ENCODE measurements around the gene CCDC73. TPM values are rescaled to one million over a fixed set of nuclear protein-coding genes. Genes with fewer than 3 reads are reported as not detected.

Gene CCDC73
- total and polyA plus RNA-seq, 10 of the 15 experiments (the other 5 are each of a cell fraction or from before 2014, with no cell fraction given), result 0.05 to 0.57 (median 0.14) TPM

GRCh38 chr11:32576456-32576855, 218.0 kb downstream of the CCDC73 start (continued):
- TF ChIP-seq NR2C1 (IDR thresholded peaks at IDR 0.05), result no peak

- Histone ChIP-seq H2AFZ (ENCODE audit: control insufficient read depth, low read depth, low read length) (no peak overlapping the region), H3K27me3 (replicated peaks in 1 of 2; ENCODE audit: control insufficient read depth in 2 of 2, insufficient read depth in 2 of 2, low read length in 1 of 2) (no peaks in the 10 kb centered on the region), H3K4me2 (ENCODE audit: control insufficient read depth, insufficient read depth) (no peak overlapping the region), H3K9ac (ENCODE audit: control insufficient read depth, insufficient read depth, low read length) (no peak overlapping the region), H3K79me2 (ENCODE audit: control insufficient read depth, insufficient read depth, low read length) (no peaks in the 10 kb centered on the region), H3K27ac (ENCODE audit: control insufficient read depth, insufficient read depth) (no peak overlapping the region), H4K20me1 (ENCODE audit: control insufficient read depth, insufficient read depth) (no peaks in the 10 kb centered on the region), H3K9me3 (replicated peaks; ENCODE audit: control insufficient read depth, insufficient read depth, low read length) (no peaks in the 10 kb centered on the region), H3K4me3 (no peak overlapping the region), H3K36me3 (ENCODE audit: control insufficient read depth in 2 of 2, insufficient read depth in 2 of 2, low read length in 1 of 2) (no peaks in the 10 kb centered on the region), H3K4me1 (ENCODE audit: control insufficient read depth, insufficient read depth, low read length) (no peaks in the 10 kb centered on the region)
- ChIA-PET SMC1A (ENCODE audit: uncharacterized antibody, unreplicated experiment) (no interaction called here), POLR2A (no interaction called here), CTCF (interaction anchor here (0.7 kb wide), 1 partner anchor 1041 kb away, joined by 3 read pairs; no protein-coding TSS in a partner anchor), RAD21 (ENCODE audit: unreplicated experiment) (no interaction called here)
- BruUV-seq (replicated peaks), result no TSS peak
- no peak for DNase-seq (ENCODE audit: low read depth, low spot score)
- TF ChIP-seq CEBPZ (IDR thresholded peaks at IDR 0.05; ENCODE audit: low read depth, low read length), result no peak
- TF ChIP-seq RB1 (IDR thresholded peaks at IDR 0.05; ENCODE audit: borderline replicate concordance), result no peak
- no peak for TF ChIP-seq RUNX3 (IDR thresholded peaks at IDR 0.05; ENCODE audit: low read length)
- no peak for TF ChIP-seq RELA (IDR thresholded peaks at IDR 0.05; ENCODE audit: borderline replicate concordance, partially characterized antibody)
- no peak for TF ChIP-seq SKIL (IDR thresholded peaks at IDR 0.05; ENCODE audit: low read depth, poor library complexity, severe bottlenecking)
- TF ChIP-seq IKZF1 (conservative IDR thresholded peaks at IDR 0.05), result no peak
- TF ChIP-seq TCF12 (IDR thresholded peaks at IDR 0.05; ENCODE audit: low read depth, low read length), result no peak
- WGBS (ENCODE audit: insufficient coverage, insufficient replicate concordance, low lambda C conversion rate, missing lambda C conversion rate), result 0% methylated on average over 2 of the region's 2 CpGs
- in situ Hi-C loops (cut with MboI), result no loop called here
- FAIRE-seq, result no peak
- ATAC-seq, result no peak
- intact Hi-C loops (cut with micrococcal nuclease; ENCODE audit: unreplicated experiment), result no loop called here
Observed at GRCh38 chr11:32575070-32575469, 219.4 kb downstream of the CCDC73 start.

Data from GM12878 (cell line).